Heart left ventricle (tissue), 13 donors: ENCODE results near the gene BRSK2.

Experiments
- CTCF ChIP-seq, 12 donors: fragments of 200-600 bp; sonication (generic) in 4 of 12; IDR thresholded peaks; one replicate each; pipeline versions ENCODE4 v1.5.0 to v1.8.0; 2018 to 2022; ENCODE audit warnings: antibody characterized with exemption in 12 of 12, mild to moderate bottlenecking in 5 of 12
- POLR2A ChIP-seq, 2 donors: fragments of 450-650 bp; IDR thresholded peaks; one replicate each; pipeline ENCODE4 v1.6.1; 2017; ENCODE audit warnings: antibody characterized with exemption in 2 of 2, mild to moderate bottlenecking in 2 of 2, moderate library complexity in 2 of 2
- donor health status: ischemic (EF 13 %, LVEDD 7.1; RV severe dilation, severe dysfunction).
- donor health status: DM: no; HTN: yes; CAD: no.
- donor health status: DM: no; HTN: no; CAD: no.
- donor health status: ischemic (EF 25% LVEDD 6.9; RV normal size, moderate dysfunction).
- donor health status: ischemic (EF 25% LVEDD 5.7; RV mildly dilated, moderate dysfunction).
- donor health status: ischemic (EF 35%, LVEDD 5.7; RV mildly dilated, moderate dysfunction).
- donor health status: nonischemic (EF 11% LVEDD 7.7; RV severe dilation, severe dysfunction).
- donor health status: DM: yes; HTN: yes; CAD: no.
- donor health status: PGD.
- donor health status: ischemic (EF 29% LVEDD 5.4; RV normal size, mild dysfunction).
- donor health status: nonischemic (EF 23%, LVEDD 6.1; RV moderate dilation, normal function).

- no peak for TF ChIP-seq POLR2A (IDR thresholded peaks at IDR 0.05)
- no peak for TF ChIP-seq CTCF (IDR thresholded peaks at IDR 0.05)
These were observed 54.0 kb downstream of the BRSK2 start for GRCh38 chr11:1443737-1444136.
